Dedifferentiated amniotic fluid mesenchymal stem cell (primary cell): ENCODE results near the gene UVRAG.
A peak's percentile ranks its signal among the peaks of the same experiment; 100 is the strongest.
"Not testable (repeated sequence)": the region's sequence is repeated elsewhere in the genome, so short reads cannot be mapped to it uniquely, and the experiment has no call there.

Source experiments
- DNase-seq: peaks from one replicate; pipeline ENCODE4 v3.0.0-alpha.2; 2016; ENCODE audit errors: extremely low spot score

UVRAG gene

DNA sequence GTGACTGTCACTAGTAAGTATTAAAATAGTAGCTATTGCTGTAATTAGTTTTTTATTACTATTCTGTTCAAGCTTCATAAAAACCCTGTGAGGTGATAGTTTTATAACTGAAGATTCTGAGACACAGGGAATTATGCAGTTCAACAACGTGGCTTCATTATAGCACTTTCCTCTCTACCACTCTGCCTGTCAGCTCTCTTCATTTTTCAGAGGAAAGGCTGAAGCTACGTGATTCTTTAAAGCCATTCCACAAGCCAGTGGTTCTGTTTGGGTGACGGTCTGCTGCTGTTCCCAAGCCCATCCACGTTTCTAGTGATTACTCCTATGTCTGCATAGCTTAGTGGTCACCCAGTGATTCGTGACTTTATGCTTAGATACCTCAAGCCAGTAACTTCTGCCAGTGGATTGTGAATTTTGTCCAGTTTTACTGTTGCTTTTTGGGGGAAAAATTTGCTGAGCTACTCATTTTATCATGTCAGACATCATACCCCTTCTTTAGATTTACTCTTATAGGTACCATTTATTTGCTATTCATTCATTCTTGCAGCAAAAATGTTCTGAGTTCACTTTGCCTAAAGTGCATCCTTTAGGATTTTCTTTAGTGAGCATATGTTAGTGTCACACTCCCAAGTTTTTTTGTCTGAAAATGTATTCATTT, 59.8 kb downstream of the UVRAG start:
- no peak for DNase-seq

- not testable (repeated sequence) for DNase-seq
These were observed 62.3 kb downstream of the UVRAG start for GRCh38 chr11:75877327-75877726.

DNA sequence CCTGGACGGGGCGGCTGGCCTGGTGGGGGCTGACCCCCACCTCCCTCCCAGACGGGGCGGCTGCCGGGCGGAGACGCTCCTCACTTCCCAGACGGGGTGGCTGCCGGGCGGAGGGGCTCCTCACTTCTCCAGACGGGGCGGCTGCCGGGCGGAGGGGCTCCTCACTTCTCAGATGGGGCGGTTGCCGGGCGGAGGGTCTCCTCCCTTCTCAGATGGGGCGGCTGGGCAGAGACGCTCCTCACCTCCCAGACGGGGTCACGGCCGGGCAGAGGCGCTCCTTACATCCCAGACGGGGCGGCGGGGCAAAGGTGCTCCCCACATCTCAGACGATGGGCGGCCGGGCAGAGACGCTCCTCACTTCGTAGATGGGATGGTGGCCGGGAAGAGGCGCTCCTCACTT, 62.9 kb downstream of the UVRAG start:
- DNase-seq = not testable (repeated sequence)

DNA sequence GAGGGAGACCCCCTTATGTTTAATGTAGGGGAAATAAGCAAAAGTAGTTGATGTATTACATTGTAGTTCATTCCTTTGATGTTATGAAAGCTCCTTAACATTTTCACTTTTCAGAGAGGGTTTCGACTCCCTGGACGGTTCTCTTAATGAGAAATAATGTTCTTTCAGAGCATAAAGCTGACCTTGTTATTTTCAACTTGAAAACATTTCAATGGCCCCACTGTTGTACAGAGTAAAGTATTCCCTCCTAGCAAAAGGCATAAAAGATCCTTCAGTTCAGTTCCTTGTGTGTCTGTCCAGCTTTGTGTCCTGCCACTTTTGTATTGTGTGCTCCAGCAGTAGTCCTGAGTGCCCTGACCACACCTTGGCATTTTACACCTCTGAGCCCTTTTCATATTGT, 63.9 kb downstream of the UVRAG start:
- DNase-seq = no peak

DNA sequence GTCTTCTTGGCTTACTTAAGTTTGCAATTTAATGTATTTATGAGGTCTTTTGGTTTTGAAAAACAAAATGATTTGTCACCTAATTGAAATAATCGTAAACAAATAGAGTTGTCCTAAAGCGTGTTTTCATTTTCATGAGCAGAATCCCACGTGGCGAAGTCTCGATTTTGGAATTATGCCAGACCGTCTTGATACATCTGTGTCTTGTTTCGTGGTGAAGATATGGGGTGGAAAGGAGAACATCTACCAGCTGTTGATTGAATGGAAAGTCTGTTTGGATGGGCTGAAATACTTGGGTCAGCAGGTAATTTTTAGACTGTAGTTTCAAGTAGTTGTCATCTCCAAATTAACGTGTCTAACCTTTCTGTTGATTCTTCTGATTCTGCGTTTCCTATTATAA, 64.7 kb downstream of the UVRAG start:
- no peak for DNase-seq

GRCh38 chr11:75880343-75880742, 65.3 kb downstream of the UVRAG start:
- not testable (repeated sequence) for DNase-seq

DNA sequence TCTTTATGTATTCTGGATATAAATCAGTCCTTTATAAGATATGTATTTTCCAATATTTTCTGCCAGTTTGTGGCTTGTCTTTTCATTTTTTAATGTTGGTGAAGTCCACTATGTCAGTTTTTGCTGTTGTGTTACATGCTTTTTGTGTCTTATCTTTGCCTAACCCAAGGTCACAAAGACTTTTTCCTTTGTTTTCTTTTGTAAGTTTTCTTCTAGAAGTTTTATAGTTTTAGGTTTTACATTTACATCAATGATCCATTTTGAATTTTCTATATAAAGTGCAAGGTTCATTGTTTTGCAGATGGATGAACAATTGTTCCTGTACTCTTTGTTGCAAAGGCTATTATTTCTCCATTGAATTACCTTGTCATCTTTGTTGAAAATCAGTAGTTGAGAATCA, 69.3 kb downstream of the UVRAG start:
- DNase-seq = no peak

GRCh38 chr11:75888416-75888815, 73.4 kb downstream of the UVRAG start:
- DNase-seq = no peak

DNA sequence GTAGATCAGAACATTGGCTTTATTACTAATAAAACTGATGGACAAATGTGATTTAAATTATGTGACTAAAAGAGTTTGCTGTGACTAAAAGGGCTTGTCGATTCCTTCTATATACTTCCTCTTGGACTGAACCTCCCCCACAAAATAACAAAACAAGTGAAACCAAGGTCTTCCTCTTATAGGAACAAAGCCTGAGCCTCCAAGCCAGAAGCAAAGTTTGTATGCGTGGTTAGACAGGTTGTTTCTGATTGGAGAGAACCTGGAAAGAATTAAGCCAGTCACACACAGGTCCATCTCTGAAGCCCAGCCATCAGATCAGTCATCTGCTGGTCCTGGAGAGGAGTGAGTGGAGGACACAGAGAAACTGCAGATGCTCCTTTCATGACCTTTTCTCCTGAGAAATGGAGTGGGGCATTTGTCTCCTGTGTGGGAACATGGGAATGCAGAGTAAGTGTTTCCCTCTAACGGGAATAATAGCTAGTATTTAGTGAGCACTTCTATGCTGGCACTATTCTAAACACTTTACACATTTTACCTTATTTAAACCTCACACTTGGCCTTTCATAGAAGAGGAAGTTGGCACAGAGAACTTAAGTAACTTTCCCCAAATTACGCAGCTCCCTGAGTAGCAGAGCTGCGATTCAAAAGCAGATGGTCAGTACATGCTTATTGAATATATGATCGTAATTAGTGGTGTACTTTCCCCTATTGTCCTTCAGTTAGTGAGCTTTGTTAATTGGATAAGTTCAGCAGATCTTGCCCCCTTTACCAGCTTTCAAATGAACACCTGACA, 77.1 kb downstream of the UVRAG start:
- DNase-seq = no peak

- DNase-seq = no peak
These were observed 78.2 kb downstream of the UVRAG start for GRCh38 chr11:75893251-75893650.

- DNase-seq = no peak
These were observed 79.1 kb downstream of the UVRAG start for GRCh38 chr11:75894036-75894585.

DNA sequence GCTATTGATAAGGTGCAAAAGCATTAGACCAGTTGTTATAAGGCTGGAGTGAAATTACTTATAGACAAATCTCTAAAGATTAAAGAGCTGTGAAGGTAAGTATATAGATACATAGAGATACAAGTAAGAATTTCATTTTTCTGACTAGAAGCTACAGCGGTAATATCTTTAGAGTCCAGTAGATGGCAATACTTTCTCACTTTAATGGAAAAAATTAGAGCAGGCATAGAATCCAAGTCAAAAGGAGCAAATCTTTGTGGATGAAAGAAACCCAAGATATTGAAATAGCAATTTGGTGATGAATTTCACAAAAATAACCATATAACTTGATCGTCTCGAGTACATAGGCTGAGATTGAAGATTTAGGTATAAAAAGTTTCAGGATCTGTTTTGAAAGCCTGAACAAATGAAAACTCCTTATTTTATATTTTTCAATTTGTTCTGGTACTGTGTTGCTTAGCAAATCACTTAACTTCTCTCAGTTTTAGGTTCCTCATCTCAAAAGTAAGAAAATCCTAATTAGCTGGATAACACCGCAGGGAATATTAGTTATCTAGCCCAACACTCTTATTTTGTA, 81.9 kb downstream of the UVRAG start:
- DNase-seq = peak; percentile 61

DNA sequence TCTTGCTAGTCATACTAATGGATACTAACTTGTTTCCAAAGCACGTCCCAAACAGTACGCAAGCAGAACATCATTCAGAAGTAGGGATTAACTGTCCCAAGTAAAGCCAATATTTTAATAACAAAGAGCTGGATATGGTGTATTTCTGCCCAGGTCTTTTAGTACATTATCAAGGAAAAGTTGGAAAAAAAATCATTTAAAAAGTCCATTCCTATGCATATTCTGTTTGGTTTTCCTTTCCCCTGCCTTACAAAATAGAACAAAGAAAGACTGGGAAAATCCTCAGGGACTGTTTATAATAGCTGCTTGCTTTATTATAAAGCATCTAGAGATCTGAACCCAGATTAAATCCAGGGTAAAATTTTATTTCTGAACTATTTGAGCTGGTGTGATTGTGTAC, 83.9 kb downstream of the UVRAG start:
- no peak for DNase-seq

- DNase-seq = no peak
These were observed 84.8 kb downstream of the UVRAG start for GRCh38 chr11:75899806-75900205.

- no peak for DNase-seq
These were observed 85.8 kb downstream of the UVRAG start for GRCh38 chr11:75900848-75901247.

- no peak for DNase-seq
These were observed 87.6 kb downstream of the UVRAG start for GRCh38 chr11:75902631-75903030.

DNA sequence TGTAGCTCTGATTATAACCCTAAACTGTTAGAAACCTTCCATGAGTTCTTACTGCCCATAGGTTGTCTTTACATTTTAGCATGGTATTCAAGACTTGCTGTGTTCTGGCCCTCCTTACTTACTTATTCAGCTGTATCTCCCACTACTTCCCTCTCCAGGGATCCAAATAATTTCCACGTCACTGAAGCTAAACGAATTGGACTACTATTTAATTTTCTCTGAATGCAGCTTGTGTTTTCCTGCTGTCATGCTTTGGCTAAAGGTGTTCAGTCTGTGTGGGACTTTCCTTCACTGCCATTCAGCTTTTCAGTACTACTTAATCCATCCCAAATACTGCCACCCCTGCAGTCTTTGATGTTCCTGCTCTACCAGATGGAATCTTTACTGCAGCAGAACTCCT, 88.3 kb downstream of the UVRAG start:
- no peak for DNase-seq

GRCh38 chr11:75905434-75905833, 90.4 kb downstream of the UVRAG start:
- DNase-seq = no peak

- no peak for DNase-seq
These were observed 93.0 kb downstream of the UVRAG start for GRCh38 chr11:75907906-75908527.

- DNase-seq = no peak
These were observed 95.6 kb downstream of the UVRAG start for GRCh38 chr11:75910426-75911145.

GRCh38 chr11:75911459-75911858, 96.4 kb downstream of the UVRAG start:
- no peak for DNase-seq

GRCh38 chr11:75913984-75914383, 99.0 kb downstream of the UVRAG start:
- no peak for DNase-seq
